Activated naive CD8-positive, alpha-beta T cell treated with anti-CD3 and anti-CD28 coated beads, Interleukin-2, amount 50 U/mL, for 24 hours (primary cell): Measurements from ENCODE around the gene CNTN2.

Experiments used
- ATAC-seq: fragments of 150-1000 bp; cut with Tn5 transposase; one replicate; pipeline ENCODE4 v1.10.0; 2021
- DNase-seq: peaks from one replicate; pipeline ENCODE4 v3.0.0; 2021
- H3K27ac Mint-ChIP-seq: one replicate; pipeline ENCODE4 v1.8.0; 2021; ENCODE audit warnings: mild to moderate bottlenecking, mixed read lengths
- H3K27me3 Mint-ChIP-seq: one replicate; pipeline ENCODE4 v1.8.0; 2021; ENCODE audit warnings: mixed read lengths
- H3K36me3 Mint-ChIP-seq: one replicate; pipeline ENCODE4 v1.8.0; 2021; ENCODE audit warnings: low read depth, mixed read lengths
- H3K4me1 Mint-ChIP-seq: one replicate; pipeline ENCODE4 v1.8.0; 2021; ENCODE audit warnings: mixed read lengths
- H3K4me3 Mint-ChIP-seq: one replicate; pipeline ENCODE4 v1.8.0; 2021; ENCODE audit warnings: mild to moderate bottlenecking, moderate library complexity, mixed read lengths
- H3K9me3 Mint-ChIP-seq: one replicate; pipeline ENCODE4 v1.8.0; 2021; ENCODE audit warnings: mixed read lengths

The CNTN2 gene

GRCh38 chr1:205084360-205084759 lies 41.3 kb downstream of the CNTN2 start, which contains the start of gene TMEM81:
Gene TMEM81 (minus strand): TSS chr1:205084460. CDS start chr1:205084320, 140 bp downstream.
- no peaks in the 10 kb centered on the region for H3K9me3 Mint-ChIP-seq
- no peak for DNase-seq
- H3K4me1 Mint-ChIP-seq, result peaks cover 2% of the 10 kb centered on the region
- ATAC-seq, result no peak
- no peak within 1 kb of the TSS for H3K4me3 Mint-ChIP-seq
- H3K36me3 Mint-ChIP-seq, result peaks cover 30% of the 10 kb centered on the region
- H3K27me3 Mint-ChIP-seq, result no peaks in the 10 kb centered on the region
- no peak within 1 kb of the TSS for H3K27ac Mint-ChIP-seq

- Mint-ChIP-seq H3K36me3 (peaks cover 45% of the 10 kb centered on the region), H3K27ac (no peak overlapping the region), H3K4me1 (peaks cover 2% of the 10 kb centered on the region), H3K27me3 (no peaks in the 10 kb centered on the region), H3K4me3 (no peak overlapping the region), H3K9me3 (no peaks in the 10 kb centered on the region)
- no peak for ATAC-seq
- no peak for DNase-seq
Measured at GRCh38 chr1:205088341-205088740, 45.3 kb downstream of the CNTN2 start.

- H3K4me3 Mint-ChIP-seq, result no peak overlapping the region
- no peaks in the 10 kb centered on the region for H3K27me3 Mint-ChIP-seq
- ATAC-seq (no peak), DNase-seq (no peak)
- no peaks in the 10 kb centered on the region for H3K9me3 Mint-ChIP-seq
- no peaks in the 10 kb centered on the region for H3K4me1 Mint-ChIP-seq
- peak overlapping the region; percentile 19 for H3K27ac Mint-ChIP-seq
- H3K36me3 Mint-ChIP-seq, result peaks cover 48% of the 10 kb centered on the region
Measured at GRCh38 chr1:205091043-205091740, 48.2 kb downstream of the CNTN2 start.

- no peaks in the 10 kb centered on the region for H3K4me1 Mint-ChIP-seq
- ATAC-seq (no peak), DNase-seq (no peak)
- H3K4me3 Mint-ChIP-seq, result no peak overlapping the region
- no peaks in the 10 kb centered on the region for H3K27me3 Mint-ChIP-seq
- no peak overlapping the region for H3K27ac Mint-ChIP-seq
- H3K36me3 Mint-ChIP-seq, result peaks cover 62% of the 10 kb centered on the region
- H3K9me3 Mint-ChIP-seq, result no peaks in the 10 kb centered on the region
Measured at GRCh38 chr1:205095422-205095821, 52.4 kb downstream of the CNTN2 start.

GRCh38 chr1:205098242-205098641 lies 55.2 kb downstream of the CNTN2 start:
- H3K27ac Mint-ChIP-seq, result no peak overlapping the region

GRCh38 chr1:205102404-205102803 lies 59.4 kb downstream of the CNTN2 start:
- ATAC-seq (no peak), DNase-seq (no peak)
- Mint-ChIP-seq H3K4me3 (no peak overlapping the region), H3K36me3 (peaks cover 67% of the 10 kb centered on the region), H3K4me1 (no peaks in the 10 kb centered on the region), H3K27me3 (no peaks in the 10 kb centered on the region), H3K9me3 (no peaks in the 10 kb centered on the region), H3K27ac (no peak overlapping the region)

More at GRCh38 chr1:205098242-205098641, 55.2 kb downstream of the CNTN2 start:
- no peaks in the 10 kb centered on the region for H3K27me3 Mint-ChIP-seq
- H3K4me3 Mint-ChIP-seq, result no peak overlapping the region
- peaks cover 63% of the 10 kb centered on the region for H3K36me3 Mint-ChIP-seq
- H3K4me1 Mint-ChIP-seq, result no peaks in the 10 kb centered on the region
- no peaks in the 10 kb centered on the region for H3K9me3 Mint-ChIP-seq
- DNase-seq, result no peak
- ATAC-seq, result no peak

GRCh38 chr1:205107327-205107726 lies 64.3 kb downstream of the CNTN2 start:
- Mint-ChIP-seq H3K9me3 (no peaks in the 10 kb centered on the region), H3K36me3 (peaks cover 43% of the 10 kb centered on the region), H3K27ac (no peak overlapping the region), H3K4me1 (peaks cover 3% of the 10 kb centered on the region), H3K27me3 (no peaks in the 10 kb centered on the region), H3K4me3 (no peak overlapping the region)
- DNase-seq (no peak), ATAC-seq (no peak)

GRCh38 chr1:205108464-205108863 lies 65.5 kb downstream of the CNTN2 start:
- Mint-ChIP-seq H3K4me1 (peaks cover 3% of the 10 kb centered on the region), H3K27me3 (no peaks in the 10 kb centered on the region), H3K27ac (no peak overlapping the region), H3K4me3 (no peak overlapping the region), H3K9me3 (no peaks in the 10 kb centered on the region), H3K36me3 (peaks cover 38% of the 10 kb centered on the region)
- no peak for DNase-seq
- ATAC-seq, result no peak

GRCh38 chr1:205109269-205109668 lies 66.3 kb downstream of the CNTN2 start:
- peaks cover 3% of the 10 kb centered on the region for H3K4me1 Mint-ChIP-seq
- ATAC-seq (no peak), DNase-seq (no peak)
- H3K36me3 Mint-ChIP-seq, result peaks cover 31% of the 10 kb centered on the region
- no peaks in the 10 kb centered on the region for H3K9me3 Mint-ChIP-seq
- no peaks in the 10 kb centered on the region for H3K27me3 Mint-ChIP-seq
- H3K4me3 Mint-ChIP-seq, result no peak overlapping the region
- H3K27ac Mint-ChIP-seq, result no peak overlapping the region

- H3K36me3 Mint-ChIP-seq, result peaks cover 31% of the 10 kb centered on the region
- no peak overlapping the region for H3K27ac Mint-ChIP-seq
- H3K27me3 Mint-ChIP-seq, result no peaks in the 10 kb centered on the region
- H3K9me3 Mint-ChIP-seq, result no peaks in the 10 kb centered on the region
- peaks cover 3% of the 10 kb centered on the region for H3K4me1 Mint-ChIP-seq
- no peak for DNase-seq
- ATAC-seq, result no peak
- no peak overlapping the region for H3K4me3 Mint-ChIP-seq
Measured at GRCh38 chr1:205109711-205110110, 66.7 kb downstream of the CNTN2 start.

- H3K36me3 Mint-ChIP-seq, result peaks cover 25% of the 10 kb centered on the region
- H3K27me3 Mint-ChIP-seq, result no peaks in the 10 kb centered on the region
- H3K4me3 Mint-ChIP-seq, result no peak overlapping the region
- DNase-seq, result no peak
- H3K27ac Mint-ChIP-seq, result peak overlapping the region; percentile 5
- no peaks in the 10 kb centered on the region for H3K9me3 Mint-ChIP-seq
- H3K4me1 Mint-ChIP-seq, result peaks cover 3% of the 10 kb centered on the region
- no peak for ATAC-seq
Measured at GRCh38 chr1:205111354-205111753, 68.3 kb downstream of the CNTN2 start.

- Mint-ChIP-seq H3K27ac (peak overlapping the region; percentile 43), H3K4me1 (peaks cover 47% of the 10 kb centered on the region), H3K27me3 (no peaks in the 10 kb centered on the region), H3K9me3 (no peaks in the 10 kb centered on the region), H3K36me3 (peaks cover 20% of the 10 kb centered on the region), H3K4me3 (no peak overlapping the region)
- ATAC-seq (no peak), DNase-seq (no peak)
Measured at GRCh38 chr1:205118752-205119151, 75.7 kb downstream of the CNTN2 start.

GRCh38 chr1:205121660-205122488 lies 78.9 kb downstream of the CNTN2 start, which contains the start of gene RBBP5:
Gene RBBP5 (minus strand): TSS chr1:205121978. CDS start chr1:205121873, 105 bp downstream.
- Mint-ChIP-seq H3K4me3 (peak within 1 kb of the TSS; percentile 99), H3K27ac (peak within 1 kb of the TSS; percentile 99), H3K4me1 (peaks cover 43% of the 10 kb centered on the region), H3K27me3 (no peaks in the 10 kb centered on the region), H3K36me3 (peaks cover 14% of the 10 kb centered on the region), H3K9me3 (no peaks in the 10 kb centered on the region)
- DNase-seq (peak; percentile 96), ATAC-seq (peak; percentile 99)

- Mint-ChIP-seq H3K27ac (peak overlapping the region; percentile 99), H3K36me3 (peaks cover 14% of the 10 kb centered on the region), H3K4me1 (peaks cover 43% of the 10 kb centered on the region), H3K27me3 (no peaks in the 10 kb centered on the region), H3K9me3 (no peaks in the 10 kb centered on the region), H3K4me3 (peak overlapping the region; percentile 99)
- ATAC-seq, result peak; percentile 2
- no peak for DNase-seq
Measured at GRCh38 chr1:205122489-205122882, 79.5 kb downstream of the CNTN2 start.

GRCh38 chr1:205124726-205125125 lies 81.7 kb downstream of the CNTN2 start:
- Mint-ChIP-seq H3K36me3 (peaks cover 9% of the 10 kb centered on the region), H3K4me1 (peaks cover 30% of the 10 kb centered on the region), H3K27ac (no peak overlapping the region), H3K4me3 (no peak overlapping the region), H3K9me3 (no peaks in the 10 kb centered on the region), H3K27me3 (no peaks in the 10 kb centered on the region)
- no peak for DNase-seq
- no peak for ATAC-seq
